CD4-positive, alpha-beta T cell treated with Interleukin-6 at 100 ng/mL for 8 hours (primary cell): Measurements from ENCODE around the gene AKAP13.
"Not testable (repeated sequence)": the region's sequence is repeated elsewhere in the genome, so short reads cannot be mapped to it uniquely, and the experiment has no call there.

Source experiments
- DNase-seq: peaks from one replicate; pipeline ENCODE4 v3.0.0-alpha.2; 2020; ENCODE audit warnings: mixed read lengths, low spot score

The AKAP13 gene, protein sequence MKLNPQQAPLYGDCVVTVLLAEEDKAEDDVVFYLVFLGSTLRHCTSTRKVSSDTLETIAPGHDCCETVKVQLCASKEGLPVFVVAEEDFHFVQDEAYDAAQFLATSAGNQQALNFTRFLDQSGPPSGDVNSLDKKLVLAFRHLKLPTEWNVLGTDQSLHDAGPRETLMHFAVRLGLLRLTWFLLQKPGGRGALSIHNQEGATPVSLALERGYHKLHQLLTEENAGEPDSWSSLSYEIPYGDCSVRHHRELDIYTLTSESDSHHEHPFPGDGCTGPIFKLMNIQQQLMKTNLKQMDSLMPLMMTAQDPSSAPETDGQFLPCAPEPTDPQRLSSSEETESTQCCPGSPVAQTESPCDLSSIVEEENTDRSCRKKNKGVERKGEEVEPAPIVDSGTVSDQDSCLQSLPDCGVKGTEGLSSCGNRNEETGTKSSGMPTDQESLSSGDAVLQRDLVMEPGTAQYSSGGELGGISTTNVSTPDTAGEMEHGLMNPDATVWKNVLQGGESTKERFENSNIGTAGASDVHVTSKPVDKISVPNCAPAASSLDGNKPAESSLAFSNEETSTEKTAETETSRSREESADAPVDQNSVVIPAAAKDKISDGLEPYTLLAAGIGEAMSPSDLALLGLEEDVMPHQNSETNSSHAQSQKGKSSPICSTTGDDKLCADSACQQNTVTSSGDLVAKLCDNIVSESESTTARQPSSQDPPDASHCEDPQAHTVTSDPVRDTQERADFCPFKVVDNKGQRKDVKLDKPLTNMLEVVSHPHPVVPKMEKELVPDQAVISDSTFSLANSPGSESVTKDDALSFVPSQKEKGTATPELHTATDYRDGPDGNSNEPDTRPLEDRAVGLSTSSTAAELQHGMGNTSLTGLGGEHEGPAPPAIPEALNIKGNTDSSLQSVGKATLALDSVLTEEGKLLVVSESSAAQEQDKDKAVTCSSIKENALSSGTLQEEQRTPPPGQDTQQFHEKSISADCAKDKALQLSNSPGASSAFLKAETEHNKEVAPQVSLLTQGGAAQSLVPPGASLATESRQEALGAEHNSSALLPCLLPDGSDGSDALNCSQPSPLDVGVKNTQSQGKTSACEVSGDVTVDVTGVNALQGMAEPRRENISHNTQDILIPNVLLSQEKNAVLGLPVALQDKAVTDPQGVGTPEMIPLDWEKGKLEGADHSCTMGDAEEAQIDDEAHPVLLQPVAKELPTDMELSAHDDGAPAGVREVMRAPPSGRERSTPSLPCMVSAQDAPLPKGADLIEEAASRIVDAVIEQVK (N-terminal part only)

GRCh38 chr15:85380217-85380811 is at the start of gene AKAP13:
AKAP13 (plus strand) TSS chr15:85380603; CDS start chr15:85485721, 105,118 bp downstream.
- DNase-seq = peak; percentile 98

DNA sequence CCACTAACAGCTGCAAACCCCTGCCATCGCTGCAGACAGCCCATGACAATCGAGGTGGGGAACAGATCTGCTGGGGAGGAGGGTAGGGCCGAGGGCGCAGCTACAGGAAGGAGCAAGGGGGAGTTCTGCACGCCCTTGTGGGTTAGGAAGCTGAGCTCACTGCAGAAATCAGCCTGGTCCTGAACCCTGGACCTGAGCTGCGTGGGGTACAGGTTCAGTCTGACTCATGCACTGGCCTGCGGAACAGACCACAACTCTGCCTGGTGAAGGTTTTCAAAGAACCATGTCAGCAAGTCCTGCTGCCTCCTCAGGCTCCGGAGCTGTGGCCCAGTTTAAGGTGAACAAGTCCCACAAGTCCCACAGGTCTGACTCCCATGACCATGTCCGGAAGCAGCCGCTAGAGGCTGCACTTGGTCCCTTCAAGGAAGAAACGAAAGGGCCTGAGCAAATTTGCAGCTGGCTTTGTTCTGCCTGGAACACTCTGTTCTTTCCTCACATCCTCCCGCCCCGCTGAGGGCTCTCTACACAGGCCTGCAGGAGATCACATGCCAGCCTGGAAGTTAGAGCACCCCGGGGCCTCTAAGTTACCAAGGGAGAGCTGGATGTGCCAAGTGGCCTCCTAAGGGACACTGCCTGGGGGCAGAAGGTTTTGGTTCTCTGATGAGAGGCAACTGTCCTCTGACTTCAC is 49.4 kb upstream of the AKAP13 start:
- peak; percentile 84 for DNase-seq

DNA sequence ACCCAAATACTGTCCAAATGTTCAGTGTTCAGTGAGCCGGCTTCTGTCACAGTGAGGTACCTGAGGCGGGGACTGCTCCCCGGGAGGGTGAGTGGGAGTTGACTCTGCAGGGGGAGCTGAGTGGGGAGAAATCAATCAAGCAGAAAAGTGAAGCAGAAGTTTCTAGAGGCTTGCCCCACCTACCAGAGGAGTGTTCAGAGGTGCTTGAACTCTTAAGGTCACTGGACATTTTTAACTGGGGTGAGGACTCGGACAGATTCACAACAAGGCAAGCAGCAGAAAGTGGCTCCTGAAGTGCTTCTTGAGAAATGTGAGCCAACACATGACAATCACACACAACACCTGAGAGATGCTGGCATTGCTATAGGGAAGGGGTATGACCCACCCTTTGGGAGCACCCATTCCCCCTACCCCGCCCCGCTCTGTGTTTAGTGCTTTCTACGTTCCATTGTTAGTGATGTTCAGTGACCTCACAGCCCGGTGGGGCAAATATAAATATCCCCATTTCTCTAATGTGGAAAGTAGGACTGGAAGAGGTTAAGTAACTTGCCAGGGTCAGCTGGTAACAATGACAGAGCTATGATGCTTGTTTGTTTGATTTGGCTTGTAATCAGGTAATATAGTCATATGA is 48.6 kb upstream of the AKAP13 start:
- DNase-seq = no peak

- DNase-seq = no peak
These were observed 47.1 kb upstream of the AKAP13 start for GRCh38 chr15:85333132-85333831.

DNA sequence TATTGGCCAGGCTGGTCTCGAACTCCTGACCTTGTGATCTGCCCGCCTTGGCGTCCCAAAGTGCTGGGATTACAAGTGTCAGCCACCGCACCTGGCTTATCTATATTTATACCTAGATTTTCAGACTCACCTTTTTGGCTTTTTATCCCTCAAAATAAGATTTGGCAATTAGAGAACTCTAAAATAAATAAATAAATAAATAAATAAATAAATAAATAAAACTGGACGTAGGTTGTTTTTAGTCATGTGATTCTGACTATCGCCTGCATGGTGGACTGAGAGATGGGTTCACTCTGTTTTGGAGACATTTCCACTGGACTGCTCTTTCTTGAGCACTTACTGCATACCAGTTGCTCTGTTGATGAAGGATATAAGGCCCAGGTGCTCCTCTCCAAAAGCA is 46.2 kb upstream of the AKAP13 start:
- no peak for DNase-seq

- no peak for DNase-seq
These were observed 45.0 kb upstream of the AKAP13 start for GRCh38 chr15:85335193-85335942.

- DNase-seq = no peak
These were observed 43.5 kb upstream of the AKAP13 start for GRCh38 chr15:85336880-85337279.

DNA sequence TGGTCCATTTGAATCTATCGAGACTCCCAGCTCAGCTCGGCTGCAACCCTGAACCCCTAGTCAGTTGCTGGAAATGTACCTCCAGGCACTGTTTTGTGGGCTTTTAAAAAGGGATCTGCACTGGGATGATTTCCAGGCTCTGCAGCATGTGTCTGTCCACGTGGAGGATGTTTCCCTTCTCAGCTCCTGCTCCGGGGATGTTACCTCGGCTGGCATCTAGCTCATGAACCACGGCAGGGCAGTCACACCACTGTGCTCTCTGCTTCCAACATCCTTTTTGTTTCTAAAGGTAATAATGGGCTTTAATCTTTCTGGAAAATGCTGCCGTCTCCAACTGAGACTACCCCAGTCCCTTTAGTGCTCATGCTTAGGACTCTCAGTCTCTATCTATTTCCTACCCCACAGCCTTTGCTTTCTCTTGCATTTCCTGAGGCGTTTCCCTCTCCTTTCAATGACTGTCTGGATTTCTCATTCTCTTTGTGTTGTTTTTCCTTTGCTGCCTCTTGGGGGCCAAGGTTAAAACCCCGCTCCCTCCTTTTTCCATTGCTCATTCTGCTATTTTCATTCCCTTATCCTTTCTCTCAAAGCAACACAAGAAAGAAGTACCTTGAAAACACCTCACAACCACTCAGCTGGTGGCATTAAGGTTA is 42.9 kb upstream of the AKAP13 start:
- no peak for DNase-seq

DNA sequence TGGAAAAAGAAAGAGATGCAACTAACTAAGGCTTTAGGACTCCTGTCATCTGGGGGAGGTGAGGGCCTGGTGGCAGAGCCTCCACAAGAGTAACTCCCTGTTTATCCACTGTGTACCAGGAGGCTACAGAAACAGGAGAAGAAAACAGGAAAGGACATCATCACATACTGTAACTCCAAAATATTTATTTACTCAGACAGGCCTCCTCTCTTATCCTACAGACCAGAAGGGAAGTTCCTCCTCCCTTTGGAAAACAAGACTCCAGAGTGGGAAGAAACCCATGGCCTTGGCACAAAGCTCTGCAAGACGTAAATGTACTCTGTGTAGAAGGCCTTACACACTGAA is 40.1 kb upstream of the AKAP13 start:
- DNase-seq = no peak

DNA sequence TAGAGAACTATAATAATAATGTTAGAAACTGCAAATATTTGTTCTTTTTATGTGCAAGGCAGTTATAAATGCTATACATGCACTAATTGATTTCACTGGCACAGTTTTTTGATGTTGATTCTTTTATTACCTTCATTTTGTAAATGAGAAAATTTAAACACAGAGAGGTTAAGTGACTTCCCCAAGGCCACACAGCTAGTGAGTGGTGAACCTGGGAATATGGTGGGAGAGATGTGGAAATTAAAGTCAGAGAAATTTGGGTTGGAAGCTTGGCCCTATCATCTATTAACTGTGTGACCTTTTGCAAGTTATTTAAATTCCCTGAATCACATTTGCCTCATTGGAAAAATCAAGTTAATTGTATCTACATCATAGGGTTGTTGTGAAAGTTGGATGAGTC is 39.6 kb upstream of the AKAP13 start:
- no peak for DNase-seq

DNA sequence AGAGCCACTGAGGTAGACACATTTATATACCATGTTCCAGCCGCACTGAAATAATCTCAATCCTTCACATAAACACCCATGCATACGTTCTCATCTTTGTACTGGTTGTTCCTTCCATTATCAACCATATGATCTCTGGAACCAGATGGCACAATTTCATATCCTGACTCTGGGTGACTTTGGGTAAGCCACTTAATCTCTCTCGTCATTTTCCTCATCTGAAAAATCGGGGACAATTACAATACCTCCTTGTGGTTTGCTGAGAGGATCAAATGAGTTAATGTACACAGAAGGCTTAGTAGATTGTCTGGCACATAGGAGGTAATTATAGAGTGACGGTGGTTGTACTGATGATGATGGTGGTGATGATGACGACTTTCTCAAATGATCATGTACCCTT is 38.2 kb upstream of the AKAP13 start:
- DNase-seq = not testable (repeated sequence)

- DNase-seq = not testable (repeated sequence)
These were observed 37.0 kb upstream of the AKAP13 start for GRCh38 chr15:85343443-85343842.

DNA sequence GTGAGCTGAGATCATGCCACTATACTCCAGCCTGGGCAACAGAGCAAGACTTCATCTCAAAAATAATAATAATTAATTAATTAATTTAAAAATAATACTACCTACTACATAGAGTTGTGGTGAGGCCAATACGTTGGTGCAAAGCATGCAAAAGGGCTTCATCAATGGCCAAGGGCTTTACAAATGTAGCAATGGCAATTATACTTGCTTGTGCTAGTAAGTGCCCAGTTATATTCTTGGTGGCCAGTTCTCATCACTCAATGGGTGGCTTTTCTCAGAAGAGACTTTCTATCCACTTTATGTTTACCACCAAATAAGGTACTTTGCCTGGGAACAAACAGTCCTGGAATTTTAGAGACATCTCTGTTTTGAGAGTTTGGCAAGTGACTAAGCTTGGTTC is 36.2 kb upstream of the AKAP13 start:
- not testable (repeated sequence) for DNase-seq

- DNase-seq = not testable (repeated sequence)
These were observed 35.7 kb upstream of the AKAP13 start for GRCh38 chr15:85344653-85345114.

- DNase-seq = not testable (repeated sequence)
These were observed 35.0 kb upstream of the AKAP13 start for GRCh38 chr15:85345196-85345918.

DNA sequence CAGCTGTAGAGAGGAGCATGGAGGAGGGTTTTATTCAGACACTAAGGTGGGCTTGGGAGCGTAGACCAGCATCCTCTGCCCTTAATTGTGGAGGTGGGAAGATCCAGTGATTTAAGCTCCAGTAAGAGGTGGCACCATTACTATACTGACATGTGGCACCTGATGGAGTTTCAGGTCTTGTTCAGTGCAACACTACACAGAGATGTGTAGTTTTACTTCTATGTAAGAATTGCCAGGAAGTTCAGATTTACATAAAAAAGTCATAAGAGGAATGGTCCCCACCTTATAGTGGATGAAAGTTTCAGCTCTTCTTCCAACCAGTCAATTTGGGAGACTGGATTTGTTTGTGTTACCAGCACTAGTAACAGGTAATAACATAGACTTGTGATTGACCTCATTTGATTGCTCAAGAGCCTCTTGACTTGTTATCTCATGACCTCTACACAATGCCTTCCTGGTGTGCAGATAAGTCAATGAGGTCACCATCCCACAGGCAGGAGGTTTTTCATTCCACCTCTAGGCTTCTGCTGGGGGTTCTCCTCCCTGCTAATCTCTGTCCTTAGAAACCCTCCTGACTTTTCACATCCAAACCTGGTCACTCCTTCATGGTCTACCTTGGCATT is 33.8 kb upstream of the AKAP13 start:
- DNase-seq = not testable (repeated sequence)

- DNase-seq = not testable (repeated sequence)
These were observed 32.9 kb upstream of the AKAP13 start for GRCh38 chr15:85347264-85348047.
